ENCODE measurements around the gene DNAJB11. TPM values are rescaled to one million over a fixed set of nuclear protein-coding genes. Genes with fewer than 3 reads are reported as not detected.
"Not testable (repeated sequence)": the region's sequence is repeated elsewhere in the genome, so short reads cannot be mapped to it uniquely, and the experiment has no call there.

The DNAJB11 gene
- total RNA-seq, 1 experiment from 2014 or later = 54.7 TPM

- Histone ChIP-seq H3K36me3 (replicated peaks; ENCODE audit: control insufficient read depth, insufficient read depth, low read length) (no peaks in the 10 kb centered on the region), H3K4me3 (ENCODE audit: insufficient read depth, low read depth, low read length) (no peak overlapping the region), H3K27me3 (ENCODE audit: control insufficient read depth, insufficient read depth, low read length) (no peaks in the 10 kb centered on the region)
- no peak for DNase-seq
Observed at GRCh38 chr3:186627852-186628414, 57.4 kb downstream of the DNAJB11 start.

- H3K27me3 ChIP-seq (ENCODE audit: control insufficient read depth, insufficient read depth, low read length) = no peaks in the 10 kb centered on the region
- H3K4me3 ChIP-seq (ENCODE audit: insufficient read depth, low read depth, low read length) = no peak overlapping the region
- DNase-seq = no peak
- no peaks in the 10 kb centered on the region for H3K36me3 ChIP-seq (replicated peaks; ENCODE audit: control insufficient read depth, insufficient read depth, low read length)
Observed at GRCh38 chr3:186628756-186629155, 58.2 kb downstream of the DNAJB11 start.

GRCh38 chr3:186630950-186631641 lies 60.6 kb downstream of the DNAJB11 start:
- no peak for DNase-seq
- Histone ChIP-seq H3K4me3 (ENCODE audit: insufficient read depth, low read depth, low read length) (no peak overlapping the region), H3K36me3 (replicated peaks; ENCODE audit: control insufficient read depth, insufficient read depth, low read length) (no peaks in the 10 kb centered on the region), H3K27me3 (ENCODE audit: control insufficient read depth, insufficient read depth, low read length) (no peaks in the 10 kb centered on the region)

GRCh38 chr3:186633481-186633880 lies 63.0 kb downstream of the DNAJB11 start:
- Histone ChIP-seq H3K36me3 (replicated peaks; ENCODE audit: control insufficient read depth, insufficient read depth, low read length) (no peaks in the 10 kb centered on the region), H3K27me3 (ENCODE audit: control insufficient read depth, insufficient read depth, low read length) (no peaks in the 10 kb centered on the region), H3K4me3 (ENCODE audit: insufficient read depth, low read depth, low read length) (no peak overlapping the region)
- DNase-seq = no peak

- DNase-seq; H3K4me3 ChIP-seq (ENCODE audit: insufficient read depth, low read depth, low read length); H3K36me3 ChIP-seq (replicated peaks; ENCODE audit: control insufficient read depth, insufficient read depth, low read length); H3K27me3 ChIP-seq (ENCODE audit: control insufficient read depth, insufficient read depth, low read length): not testable (repeated sequence)
Observed at GRCh38 chr3:186634207-186634606, 63.7 kb downstream of the DNAJB11 start.

Other genes starting within 250 kb of the DNAJB11 start
- 0.37 and 0.52 TPM in 2 replicates for gene DGKG, start 208.5 kb upstream of the DNAJB11 start, total RNA-seq (2014; rRNA removed; shearing (Covaris generic))
- 0.81 and 1.8 TPM in 2 replicates for gene CRYGS, start 26.3 kb upstream of the DNAJB11 start, total RNA-seq (2014; rRNA removed; shearing (Covaris generic))
- 15.2 and 19.6 TPM in 2 replicates for gene TBCCD1, start 3.4 kb upstream of the DNAJB11 start, total RNA-seq (2014; rRNA removed; shearing (Covaris generic))
- gene AHSG, start 42.3 kb downstream of the DNAJB11 start, total RNA-seq (2014; rRNA removed; shearing (Covaris generic)) = not detected in 2 replicates
- not detected in 2 replicates for gene FETUB, start 69.7 kb downstream of the DNAJB11 start, total RNA-seq (2014; rRNA removed; shearing (Covaris generic))
- 0.14 TPM in 1 of 2 replicates, not detected in the other for gene HRG, start 95.3 kb downstream of the DNAJB11 start, total RNA-seq (2014; rRNA removed; shearing (Covaris generic))
- not detected in 2 replicates for gene KNG1, start 146.6 kb downstream of the DNAJB11 start, total RNA-seq (2014; rRNA removed; shearing (Covaris generic))
- gene EIF4A2, start 212.9 kb downstream of the DNAJB11 start, total RNA-seq (2014; rRNA removed; shearing (Covaris generic)) = 523 and 819 TPM in 2 replicates
- gene RFC4, start 235.8 kb downstream of the DNAJB11 start, total RNA-seq (2014; rRNA removed; shearing (Covaris generic)) = 105 and 131 TPM in 2 replicates

Data from H7 (cell line).